LNCAP (cell line): Measurements from ENCODE around the gene NPL.

Experiments used
- TF ChIP-seq, protein P1 (sequence below): fragments of 450-650 bp; IDR thresholded peaks from 2 replicates; pipeline ENCODE4 v1.5.1; 2017; ENCODE audit warnings: mild to moderate bottlenecking

NPL gene

DNA sequence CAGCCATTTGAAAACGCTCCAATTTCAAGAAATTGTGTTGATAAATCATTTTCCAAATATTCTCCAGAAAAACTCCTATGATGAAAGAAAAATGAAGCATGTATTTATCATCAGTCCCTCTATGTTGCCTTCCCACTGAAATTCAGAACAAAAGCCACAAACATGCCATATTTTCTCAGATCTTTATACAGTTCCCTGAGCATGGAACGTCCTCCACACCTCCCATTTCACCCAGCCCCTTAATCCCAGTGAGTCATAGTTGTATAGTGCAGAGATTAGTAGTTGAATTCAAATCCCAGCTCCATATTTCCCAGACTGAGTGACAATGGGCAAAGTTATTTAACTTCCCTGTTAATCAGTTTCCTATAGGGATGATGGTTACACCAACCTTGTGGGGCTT, 20.6 kb upstream of the NPL start:
- TF ChIP-seq, protein P1, sequence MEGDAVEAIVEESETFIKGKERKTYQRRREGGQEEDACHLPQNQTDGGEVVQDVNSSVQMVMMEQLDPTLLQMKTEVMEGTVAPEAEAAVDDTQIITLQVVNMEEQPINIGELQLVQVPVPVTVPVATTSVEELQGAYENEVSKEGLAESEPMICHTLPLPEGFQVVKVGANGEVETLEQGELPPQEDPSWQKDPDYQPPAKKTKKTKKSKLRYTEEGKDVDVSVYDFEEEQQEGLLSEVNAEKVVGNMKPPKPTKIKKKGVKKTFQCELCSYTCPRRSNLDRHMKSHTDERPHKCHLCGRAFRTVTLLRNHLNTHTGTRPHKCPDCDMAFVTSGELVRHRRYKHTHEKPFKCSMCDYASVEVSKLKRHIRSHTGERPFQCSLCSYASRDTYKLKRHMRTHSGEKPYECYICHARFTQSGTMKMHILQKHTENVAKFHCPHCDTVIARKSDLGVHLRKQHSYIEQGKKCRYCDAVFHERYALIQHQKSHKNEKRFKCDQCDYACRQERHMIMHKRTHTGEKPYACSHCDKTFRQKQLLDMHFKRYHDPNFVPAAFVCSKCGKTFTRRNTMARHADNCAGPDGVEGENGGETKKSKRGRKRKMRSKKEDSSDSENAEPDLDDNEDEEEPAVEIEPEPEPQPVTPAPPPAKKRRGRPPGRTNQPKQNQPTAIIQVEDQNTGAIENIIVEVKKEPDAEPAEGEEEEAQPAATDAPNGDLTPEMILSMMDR: no peak

DNA sequence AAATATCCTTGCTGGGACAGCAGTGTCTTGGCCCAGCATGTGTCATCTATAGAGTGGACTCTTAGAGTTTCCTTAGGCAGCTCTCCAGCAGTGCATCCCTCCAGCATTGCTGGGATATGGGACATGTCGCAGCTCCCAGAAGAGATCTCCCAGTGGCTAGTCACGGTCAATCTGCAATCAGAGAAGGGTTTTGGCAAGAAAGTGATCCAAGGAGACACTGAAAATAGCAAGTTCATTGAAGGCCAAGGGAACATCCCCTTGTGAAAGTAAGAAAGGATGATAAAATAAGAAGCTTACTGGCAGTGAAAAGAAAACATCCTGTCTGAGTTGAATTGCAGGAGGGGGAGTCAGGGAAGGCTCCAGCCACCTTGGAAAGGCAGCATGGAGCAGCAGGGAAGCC, 19.3 kb upstream of the NPL start:
- TF ChIP-seq, protein P1: no peak

DNA sequence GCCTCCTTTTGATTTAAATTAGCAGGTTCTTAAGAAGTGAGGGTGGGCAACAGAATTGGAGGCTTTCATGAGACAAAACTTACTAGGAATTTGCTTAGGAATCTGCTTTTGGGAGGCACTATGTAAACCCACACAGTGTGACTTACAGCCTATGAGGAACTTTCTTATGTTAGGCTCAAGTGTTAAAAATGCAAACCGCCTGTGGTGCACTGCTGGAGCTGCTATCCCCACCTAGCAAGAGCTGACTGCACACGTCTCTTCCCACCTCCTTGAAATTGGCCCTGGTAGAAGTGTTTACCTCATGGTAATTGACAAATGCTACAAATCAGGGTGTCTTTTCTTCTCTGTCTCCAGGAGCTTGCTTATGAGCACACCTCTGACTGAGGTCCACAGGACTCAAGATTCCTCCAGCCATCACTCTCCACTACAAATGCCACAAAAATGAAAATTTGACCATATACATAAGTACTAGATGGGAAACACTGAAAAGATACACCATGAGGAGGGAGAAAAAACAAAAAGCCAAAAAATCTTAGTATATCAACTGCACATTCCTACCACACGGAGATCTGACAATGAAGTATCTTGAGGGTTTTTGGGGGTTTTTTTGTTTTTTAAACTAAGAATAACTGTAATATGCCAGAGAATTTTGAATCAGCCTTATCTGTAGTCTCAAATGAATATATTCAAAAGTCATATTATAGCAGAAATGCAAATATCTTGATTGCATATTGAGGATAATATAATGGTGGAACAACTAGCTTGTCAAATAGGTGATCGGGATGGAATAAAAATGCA, 18.2 kb upstream of the NPL start:
- TF ChIP-seq, protein P1: no peak

DNA sequence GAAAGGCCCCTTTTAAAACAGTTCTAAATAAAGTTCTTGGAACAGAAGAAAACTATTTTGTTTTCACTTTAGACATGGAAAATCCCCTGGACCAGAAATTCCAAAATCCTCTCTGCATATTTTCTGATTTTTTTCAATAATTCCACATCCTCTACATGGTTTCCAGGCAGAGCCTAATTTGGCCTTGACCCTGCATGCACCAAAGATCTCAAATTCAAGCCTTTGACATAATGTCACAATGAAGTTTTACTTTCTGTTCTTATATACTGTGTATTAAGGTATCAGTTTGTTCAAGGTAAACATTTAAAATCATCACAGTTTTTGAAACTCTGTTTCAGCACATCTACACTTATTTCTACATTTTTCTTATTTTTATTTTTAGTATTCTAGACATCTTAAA, 12.2 kb upstream of the NPL start:
- TF ChIP-seq, protein P1: no peak

DNA sequence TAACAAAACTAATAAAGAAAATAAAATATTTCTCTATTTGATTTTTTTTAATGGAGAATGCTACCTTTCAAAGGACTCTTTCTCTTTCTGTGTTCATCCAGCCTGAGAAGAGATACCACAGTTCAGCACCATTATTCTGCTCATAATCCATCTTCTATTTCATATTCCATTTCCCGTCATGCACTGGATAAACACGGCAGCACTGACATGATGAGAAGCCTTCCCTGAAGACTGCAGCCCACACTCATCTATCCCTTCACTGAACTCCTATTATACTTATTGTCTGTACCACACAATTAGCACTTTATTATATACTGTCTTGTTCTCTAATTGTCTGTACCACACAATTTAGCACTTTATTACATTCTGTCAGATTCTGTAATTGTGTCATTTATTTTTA, 10.7 kb upstream of the NPL start:
- TF ChIP-seq, protein P1: no peak

DNA sequence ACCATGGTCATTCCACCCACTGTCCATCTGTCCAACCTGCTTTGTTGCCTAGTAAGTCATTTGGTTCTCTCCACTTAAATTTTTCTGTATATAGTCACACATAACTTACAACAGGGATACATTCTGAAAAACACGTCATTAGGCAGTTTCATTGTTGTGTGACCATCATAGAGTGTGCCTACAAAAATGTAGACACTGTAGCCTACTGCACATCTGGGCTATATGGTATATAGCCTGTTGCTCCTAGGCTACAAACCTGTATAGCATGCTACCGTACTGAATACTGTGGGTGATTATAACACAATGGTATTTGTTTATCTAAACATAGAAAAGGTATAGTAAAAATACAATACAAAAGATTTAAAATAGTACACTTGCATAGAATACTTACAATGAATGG, 10.0 kb upstream of the NPL start:
- TF ChIP-seq, protein P1: no peak

DNA sequence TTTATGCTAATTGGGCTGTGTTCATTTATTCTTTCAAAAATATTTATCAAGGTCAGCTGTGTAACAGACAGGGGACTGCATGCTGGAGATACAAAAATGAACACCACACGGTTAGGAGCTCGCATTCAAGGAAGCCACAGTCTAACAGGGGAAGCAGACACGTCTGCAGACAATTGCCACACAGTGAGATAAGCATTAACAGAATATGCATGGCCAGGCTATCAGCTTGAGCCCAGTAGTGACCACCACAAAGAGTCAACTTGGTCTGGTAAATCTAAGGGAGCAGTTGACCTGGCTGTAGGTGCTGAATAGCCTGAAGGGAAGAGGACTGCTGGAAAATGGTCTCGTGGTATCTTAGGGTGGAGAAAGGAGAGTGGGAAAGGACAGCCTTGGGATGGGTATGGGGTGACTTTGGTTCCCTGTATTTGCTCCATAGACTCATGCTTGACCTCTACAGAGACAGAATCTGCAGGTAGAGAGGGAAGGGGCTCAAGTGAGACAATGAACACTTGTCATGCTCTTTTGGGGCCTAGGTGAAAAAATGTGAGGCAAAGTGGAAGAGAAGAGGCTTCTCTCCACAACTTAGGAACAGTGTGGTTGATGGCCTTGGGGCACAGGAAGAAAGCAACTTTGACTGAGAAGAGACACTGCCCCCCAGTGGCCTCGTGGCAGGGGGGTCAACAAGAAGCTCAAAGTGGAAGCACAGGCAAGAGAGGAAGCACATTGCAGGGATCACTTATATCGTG, 7.6 kb upstream of the NPL start:
- TF ChIP-seq, protein P1: peak; percentile 90
